GM21360 (cell line): ENCODE data around the gene YKT6.

Experiments
- ATAC-seq: cut with Tn5 transposase; IDR thresholded peaks from one replicate; pipeline ENCODE4 v1.9.1; 2021; ENCODE audit warnings: mild to moderate bottlenecking, moderate library complexity; ENCODE audit not compliant: unreplicated experiment

Gene YKT6

DNA sequence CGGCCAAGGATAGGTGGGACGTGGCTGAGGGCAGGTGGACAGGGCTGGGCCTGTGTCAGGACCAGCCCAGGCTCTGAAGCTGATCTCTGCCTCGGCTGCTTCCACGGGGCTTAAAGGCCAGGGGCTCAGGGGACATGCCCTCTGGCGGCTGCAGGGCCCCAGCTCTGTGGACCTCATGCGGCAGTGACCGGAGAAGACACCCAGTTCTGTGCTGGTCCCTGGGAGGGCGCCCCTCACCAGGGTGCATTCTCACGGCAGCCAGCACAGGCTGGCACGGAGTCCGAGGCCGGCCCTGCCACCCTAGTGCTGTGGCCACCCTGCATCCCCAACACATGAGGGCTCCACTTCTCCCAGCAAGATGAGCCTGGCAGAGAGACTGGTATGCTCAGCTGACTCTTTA is 30.3 kb downstream of the YKT6 start:
- no peak for ATAC-seq

DNA sequence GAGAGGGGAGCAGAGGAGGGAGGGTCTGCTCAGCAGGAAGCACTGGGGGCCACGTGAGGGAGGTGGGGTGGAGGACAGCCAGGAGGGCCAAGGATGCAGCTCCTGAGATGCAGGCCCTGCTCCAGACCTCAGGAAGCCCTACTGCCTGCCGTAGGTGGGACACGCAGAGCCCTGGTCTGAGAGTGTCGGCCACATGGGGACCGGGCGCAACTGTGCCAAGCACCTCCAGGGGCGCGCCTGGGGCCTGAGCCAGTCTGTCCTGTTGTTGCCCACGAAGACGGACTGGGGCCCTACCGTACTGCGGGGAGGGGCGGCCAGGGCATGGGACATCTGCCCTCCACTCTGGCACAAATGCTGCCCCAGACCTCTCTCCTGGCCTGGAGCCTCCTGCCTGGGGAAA is 31.6 kb downstream of the YKT6 start:
- ATAC-seq, result no peak

DNA sequence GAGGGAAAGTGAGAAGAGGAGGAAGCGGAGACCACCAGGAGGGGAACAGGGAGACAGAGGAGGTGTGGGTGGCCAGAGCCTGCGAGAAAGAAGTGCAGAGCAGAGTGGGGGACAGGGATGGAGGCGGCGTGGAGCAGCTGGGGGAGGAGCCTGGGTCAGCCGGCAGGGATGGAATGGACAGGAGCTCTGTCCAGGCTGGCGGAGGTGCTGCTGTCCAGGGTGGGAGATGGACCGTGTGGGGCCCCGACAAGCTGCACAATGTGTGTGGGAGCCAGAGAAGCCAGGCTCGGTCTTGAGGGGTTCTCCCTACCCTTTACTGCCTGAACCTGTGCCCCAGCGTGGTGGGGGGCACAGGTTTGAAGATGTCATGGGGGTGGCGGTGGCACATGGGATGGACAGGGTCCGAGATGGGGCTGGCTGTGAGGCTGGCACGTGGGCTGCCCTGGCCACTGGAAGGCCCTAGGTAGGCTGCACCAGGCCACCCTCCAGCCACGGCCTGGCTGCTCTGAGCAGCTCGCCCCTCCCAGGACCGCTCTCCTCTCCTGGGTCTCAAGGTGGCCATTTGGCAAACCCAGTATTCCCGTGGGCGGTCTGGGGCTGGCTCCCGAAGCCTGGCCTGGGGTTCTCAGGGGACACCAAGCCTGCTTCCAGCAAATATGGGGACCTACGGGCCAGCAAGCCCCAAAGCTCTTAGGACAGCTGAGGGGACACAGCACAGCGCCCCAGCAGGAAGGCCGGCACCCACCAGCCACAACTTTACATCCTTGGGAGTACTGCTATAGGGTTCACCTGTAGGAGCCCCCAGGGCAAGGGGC is 32.3 kb downstream of the YKT6 start:
- ATAC-seq, result no peak

DNA sequence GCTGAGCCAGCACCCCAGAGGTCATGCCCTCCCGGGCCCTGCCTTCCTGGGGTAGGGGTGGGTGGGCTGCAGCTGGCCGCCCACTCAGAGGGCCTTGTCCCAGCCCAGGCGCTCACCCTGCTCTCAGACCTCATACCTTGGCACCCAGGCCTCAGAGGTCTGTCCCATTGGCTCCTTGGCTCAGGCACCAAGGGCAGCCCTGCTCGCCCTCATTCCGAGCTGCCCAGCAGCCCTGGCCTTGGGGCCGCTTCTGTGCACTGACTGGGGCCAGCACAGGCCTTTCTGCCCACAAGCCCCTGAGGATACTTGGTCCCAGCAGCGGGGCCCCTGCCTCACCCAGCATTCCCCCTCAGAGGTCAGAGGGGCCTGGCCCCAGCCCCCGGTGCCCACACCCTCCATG is 34.3 kb downstream of the YKT6 start:
- no peak for ATAC-seq

DNA sequence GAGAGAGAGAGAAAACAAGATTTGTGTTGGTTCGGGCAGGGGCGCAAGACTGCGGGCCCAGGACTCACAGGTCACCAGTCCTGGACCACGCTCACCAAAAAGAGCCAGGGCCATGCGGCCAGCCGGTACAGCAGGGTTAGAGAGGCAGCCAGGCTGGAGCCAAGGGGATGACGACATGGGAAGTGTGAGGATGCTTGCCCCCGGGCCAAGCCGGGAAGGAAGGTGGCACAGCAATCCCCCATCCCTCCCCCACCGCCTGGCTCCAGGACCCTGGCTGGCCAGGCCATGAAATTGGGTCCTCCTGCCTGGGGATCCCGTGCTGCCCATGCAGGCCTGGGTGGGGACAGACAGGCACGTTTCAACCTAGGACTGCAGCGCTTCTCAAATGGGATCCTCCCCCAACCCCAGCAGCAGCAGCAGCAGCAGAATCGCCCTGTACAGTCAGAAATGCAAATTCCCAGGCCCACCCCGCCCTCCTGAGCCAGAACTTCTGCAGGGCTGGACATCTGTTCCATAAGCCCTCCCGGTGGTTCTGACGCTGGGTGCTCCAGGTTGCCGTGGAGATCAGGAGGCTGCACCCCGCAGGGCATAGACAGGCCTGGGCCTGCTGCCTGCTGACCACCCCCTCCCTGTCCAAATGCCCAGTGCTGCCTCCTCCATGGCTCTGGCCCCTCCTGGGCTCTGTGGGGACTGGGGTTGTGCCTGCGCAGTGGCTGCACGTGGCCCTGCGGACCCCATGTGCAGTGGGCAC is 35.0 kb downstream of the YKT6 start:
- no peak for ATAC-seq

DNA sequence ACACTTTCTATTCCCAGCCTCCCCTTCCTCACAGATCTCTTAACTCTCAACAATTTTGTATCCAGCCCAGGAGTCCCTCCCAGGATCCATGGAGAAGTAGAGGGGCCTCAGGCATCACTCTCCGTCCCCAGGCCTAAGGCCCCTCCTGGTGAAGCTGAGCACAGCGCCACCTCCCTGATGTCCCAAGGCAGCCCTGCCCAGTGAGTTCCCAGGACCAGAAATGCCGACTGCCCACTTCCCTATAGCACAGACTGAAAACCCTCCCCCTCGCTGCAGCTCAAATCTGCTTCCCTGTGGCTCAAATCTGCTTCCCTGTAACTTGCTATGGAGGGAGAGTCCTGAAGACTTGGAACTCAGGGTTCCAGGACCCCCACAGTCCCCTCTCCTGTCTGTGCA is 35.6 kb downstream of the YKT6 start:
- no peak for ATAC-seq

DNA sequence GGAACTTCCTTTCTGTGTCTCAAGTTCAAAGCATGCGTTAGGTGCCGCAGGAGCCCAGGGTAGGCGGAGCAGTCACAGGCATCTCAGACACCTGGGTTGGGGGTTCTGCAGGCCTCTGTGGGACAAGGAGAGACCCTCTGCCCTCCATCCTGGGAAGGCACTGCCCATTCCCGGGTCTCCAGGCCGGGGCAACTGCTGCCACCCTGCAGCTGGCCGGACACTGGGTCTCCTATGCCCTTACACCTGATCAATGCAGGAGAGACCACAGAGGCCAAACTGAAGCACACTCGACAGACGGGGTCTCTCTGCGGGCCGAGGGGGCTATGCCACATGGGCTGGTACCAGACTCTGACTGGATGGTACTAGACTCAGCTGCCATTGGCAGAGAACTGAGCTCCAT is 36.9 kb downstream of the YKT6 start:
- no peak for ATAC-seq

DNA sequence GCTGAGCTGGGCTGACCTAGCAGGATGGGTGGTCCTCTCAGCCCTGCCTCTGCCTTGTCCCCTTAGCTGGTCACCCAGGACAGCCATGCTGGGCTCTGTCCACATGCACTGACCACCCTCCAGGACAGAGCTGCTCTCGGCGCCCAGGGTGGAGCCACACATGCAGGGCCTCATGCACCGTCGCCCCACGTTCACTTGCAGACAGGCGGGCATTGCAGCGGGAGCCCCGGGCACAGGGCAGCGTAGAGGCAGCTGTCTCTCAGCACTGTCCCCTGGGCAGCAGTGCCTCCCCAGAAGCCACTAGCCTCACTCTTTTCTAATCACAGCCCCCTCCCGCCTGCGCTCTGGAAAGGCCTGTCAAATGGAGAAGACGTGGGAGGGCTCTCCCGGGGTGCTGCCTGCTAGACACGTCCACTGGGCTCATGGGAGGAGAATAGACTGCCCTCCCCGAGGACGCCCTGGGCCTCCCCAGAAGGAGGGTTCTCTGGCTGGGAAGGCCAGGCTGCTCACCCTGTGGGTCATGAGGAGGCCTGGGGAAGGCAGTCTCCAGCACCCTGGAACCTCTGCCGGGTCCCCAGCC is 37.4 kb downstream of the YKT6 start:
- no peak for ATAC-seq

DNA sequence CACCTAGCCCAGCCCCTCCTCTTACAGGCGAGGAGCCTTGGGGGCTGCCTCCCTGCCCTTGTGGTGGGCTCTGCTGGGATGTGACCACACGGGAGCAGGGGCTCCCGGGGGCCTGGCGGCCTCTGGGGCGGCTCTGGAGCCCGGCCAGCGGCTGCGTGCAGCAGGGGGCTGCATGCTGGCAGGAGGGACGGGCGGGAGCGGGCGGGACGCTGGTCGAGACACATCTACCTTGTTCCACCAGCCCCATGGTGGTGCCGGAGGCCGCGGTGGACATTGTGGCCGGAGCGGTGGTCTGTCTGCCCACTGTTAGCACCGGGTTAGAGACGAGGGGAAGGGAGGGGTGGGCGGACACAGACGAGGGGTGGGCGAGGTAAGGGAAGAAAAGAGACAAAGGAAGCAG is 38.6 kb downstream of the YKT6 start:
- ATAC-seq, result no peak

DNA sequence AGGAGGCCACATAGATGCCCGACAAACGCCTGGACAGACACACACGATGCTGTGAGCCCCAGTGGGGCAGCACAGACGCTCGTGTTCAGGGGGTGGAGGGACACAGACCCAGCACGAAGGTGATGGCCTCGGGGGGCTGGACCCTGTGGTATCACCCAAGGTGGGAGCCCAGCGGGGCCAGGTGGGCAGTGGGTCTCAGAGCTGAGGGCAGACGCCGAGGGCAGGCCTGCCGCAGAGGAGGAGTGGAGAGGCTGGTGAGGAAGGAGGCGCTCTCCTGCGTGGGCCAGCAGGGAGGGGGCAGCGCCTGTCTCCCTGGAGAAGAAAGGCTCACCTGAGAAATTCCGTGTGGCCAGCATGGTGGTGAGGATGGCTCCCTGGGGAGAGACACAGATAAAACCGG is 39.6 kb downstream of the YKT6 start:
- no peak for ATAC-seq

DNA sequence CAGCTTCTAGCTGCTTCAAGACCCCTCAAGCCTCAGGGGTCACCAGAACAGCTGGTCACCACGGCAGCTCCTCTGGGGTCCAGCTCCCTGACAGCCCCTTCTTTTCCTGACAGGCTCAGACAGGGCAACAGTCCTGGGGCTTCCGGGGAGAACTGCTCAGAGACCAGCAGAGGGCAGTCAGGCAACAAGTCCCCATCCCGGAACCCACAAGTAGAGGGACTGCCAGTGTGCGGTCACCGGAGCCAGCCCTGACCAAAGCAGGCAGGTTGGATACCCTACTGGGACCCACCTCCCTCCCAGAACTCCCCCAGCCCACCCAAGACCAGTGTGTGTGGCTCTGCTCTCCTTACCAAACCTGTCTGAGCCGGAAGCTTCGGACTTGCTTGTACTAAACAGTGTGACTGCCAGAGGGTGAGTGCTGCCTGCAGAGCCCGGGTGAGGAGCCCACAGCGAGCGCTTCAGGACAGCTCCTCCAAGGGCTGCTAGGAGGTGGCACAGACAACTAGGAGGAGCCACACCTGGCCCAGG is 40.3 kb downstream of the YKT6 start:
- ATAC-seq, result no peak

DNA sequence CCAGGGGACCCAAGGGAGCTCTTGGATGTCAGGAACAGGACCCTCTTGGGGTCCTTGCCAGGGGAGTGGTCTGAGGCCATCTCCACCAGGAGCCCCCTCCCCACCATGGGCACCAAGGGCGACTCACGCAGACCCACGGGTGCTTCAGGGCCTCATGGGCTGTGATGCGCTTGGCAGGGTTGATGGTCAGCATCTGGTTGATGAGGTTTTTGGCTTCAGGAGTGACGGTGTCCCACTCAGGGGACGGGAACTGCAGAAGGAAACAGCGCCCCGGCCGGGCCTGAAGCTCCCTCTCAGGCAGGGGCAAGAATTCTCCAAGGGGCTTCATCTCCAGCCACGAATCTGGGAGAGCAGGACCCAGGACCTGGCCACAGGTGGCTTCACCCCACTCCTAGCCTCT is 41.3 kb downstream of the YKT6 start:
- ATAC-seq, result no peak

DNA sequence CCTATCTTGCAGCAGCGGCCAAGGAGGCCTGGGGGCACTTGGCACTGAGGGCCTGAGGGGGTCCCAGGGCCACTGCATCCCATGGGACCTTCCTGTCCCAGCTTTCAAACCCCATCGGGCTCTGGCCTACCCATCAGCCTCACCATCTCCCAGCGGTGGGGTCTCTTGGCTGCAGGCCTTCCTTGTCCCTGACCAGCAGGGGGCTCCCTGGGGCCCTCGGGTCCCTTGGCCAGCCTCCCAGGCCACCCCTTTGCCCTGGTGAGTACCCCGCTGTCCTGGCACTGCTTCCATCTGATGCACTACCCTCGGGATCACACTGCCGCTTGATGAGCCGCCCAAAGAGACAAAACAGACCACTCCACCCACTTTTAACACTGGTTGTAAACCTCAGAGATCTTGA is 43.5 kb downstream of the YKT6 start:
- no peak for ATAC-seq

DNA sequence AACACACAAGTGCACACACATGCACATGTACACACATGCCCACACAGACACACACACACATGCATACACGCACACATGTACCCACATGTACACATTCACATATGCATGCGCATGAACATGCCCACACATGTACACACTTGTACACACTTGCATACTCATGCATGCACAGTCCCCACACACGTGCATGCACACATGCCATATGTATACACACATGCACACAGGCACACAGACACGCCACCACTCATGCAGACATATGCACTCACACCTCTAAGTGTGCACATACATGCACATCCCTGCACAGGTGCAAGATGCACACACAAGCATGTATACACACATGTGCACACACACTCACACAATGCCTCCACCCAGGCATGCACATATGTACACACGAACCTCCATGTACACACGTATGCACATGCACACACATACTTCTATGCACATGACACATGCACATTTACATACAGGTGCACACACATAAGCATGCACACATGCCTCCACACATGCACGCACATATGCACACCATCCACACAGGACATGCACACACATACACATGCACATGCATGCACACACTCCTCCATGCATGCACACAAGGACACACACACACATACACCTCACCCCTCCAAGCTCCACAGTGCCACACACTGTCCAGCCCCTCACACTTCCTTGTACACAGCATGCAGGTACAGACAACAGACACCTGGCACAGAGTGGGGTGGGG is 45.8 kb downstream of the YKT6 start:
- no peak for ATAC-seq

DNA sequence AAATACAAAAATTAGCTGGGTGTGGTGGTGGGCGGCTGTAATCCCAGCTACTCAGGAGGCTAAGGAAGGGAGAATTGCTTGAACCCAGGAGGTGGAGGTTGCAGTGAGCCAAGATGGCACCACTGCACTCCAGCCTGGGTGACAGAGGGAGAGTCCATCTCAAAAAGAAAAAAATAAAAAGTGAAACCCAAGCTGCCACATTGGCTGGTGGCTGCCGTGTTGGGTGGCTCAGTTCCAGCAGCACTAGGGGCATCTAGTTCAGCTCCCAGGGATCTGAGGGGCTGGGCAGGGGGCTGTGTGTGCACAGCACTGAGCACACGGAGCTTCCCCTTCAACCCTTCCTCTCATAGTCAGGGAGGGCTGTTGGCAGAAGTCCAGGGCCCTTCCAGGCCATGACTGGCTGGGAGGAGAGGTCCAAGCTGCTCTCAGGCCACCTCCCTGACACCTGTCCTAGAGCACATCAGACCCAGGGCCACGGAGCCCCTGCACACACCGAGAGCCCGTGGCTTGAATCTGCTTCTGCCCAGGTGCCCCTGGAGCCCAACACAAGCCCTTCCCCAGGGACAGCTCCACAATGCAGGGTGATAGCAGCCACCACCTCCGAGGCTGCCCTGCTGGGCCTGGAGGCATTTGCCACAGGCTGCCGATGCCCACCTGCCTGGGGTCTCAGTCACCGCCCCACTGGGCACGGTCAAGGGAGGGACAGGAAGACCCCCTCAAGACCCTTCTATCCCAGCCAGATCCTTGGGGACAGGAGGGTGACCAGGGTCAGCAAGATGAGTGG is 47.3 kb downstream of the YKT6 start:
- no peak for ATAC-seq

DNA sequence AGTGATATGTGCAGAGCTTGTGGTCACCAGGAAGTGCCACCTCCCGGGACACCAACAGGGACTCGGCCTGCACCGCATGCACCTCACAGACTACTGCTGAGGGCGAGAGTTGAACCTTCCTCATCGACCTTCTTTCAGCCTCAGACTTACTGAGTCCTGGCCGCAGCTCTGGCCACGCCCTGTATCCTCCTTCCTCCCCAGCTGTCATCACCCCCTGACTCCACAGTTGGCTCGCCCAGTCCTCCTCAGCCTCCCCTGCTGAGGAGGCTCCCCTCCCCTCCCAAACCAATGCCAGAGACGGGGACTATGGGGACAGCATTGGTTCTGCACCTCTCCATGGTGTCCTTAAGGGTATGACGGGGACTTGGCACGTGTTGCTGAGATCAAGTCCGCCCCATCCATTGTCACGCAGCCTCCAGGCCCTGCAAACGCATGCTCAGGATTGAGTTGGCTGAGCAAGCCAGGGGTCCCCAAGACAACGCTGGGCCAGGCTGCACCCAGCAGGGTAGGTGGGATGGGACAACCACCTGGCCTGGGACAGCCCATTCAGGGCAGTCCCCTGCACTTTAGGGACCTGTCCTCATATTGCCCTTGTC is 49.0 kb downstream of the YKT6 start:
- ATAC-seq, result no peak

DNA sequence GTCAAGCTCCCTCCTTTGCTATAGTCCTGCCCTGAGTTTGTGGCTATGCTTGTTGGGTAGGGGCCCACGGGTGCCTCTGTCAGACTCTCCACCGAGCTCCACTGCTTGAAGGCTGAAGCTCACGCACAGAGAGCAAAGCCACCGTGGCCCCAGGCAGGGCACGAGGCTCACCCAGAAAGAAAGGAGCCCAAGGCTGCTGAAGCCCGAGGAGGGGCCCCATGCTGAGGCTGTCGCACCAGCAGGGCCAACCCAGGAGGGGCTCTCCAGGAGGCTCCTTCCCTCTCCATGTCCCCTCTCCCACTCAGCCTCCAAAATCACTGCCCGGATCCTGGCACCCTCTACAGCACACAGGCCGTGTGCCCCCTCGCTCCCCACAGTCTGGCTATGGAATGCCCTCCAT is 50.5 kb downstream of the YKT6 start:
- no peak for ATAC-seq

DNA sequence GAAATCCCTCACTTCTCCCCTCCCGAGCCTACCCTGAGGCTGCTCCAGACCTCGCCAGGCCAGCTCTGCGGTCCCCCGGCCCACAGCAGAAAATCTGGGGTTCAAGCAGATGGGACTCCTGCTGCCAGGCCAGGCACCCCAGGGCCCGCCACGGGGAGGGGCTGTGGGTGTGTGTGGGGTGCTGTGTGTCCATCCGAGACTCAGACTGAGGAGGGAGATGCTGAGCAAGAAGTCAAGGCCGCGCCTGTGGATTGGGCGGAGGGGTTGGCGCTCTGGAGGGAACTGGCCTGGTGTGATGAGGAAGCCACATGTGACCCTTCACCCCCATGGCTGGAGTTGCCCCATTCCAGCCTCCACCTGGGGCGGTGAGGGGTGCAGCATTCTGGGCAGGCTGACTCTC is 51.1 kb downstream of the YKT6 start:
- ATAC-seq, result no peak

DNA sequence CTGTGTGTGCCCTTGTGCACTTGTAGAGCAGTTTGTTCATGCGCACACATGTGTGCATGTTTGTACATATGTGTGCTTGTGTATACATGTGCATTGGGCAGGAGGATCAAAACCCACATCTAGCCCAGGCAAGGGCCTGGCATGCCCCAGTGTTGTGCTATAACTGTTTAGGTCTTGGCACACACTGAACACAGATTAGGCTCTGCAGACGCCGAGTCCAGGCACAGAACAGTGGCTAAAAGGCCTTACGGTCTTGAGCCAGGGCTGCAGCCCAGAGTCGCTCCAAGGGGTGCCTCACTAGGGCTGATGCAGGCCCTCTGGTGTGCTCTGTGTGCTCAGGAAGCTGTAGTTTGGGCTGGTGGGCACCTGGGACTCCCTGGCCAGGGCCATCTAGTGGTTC is 55.7 kb downstream of the YKT6 start:
- no peak for ATAC-seq

DNA sequence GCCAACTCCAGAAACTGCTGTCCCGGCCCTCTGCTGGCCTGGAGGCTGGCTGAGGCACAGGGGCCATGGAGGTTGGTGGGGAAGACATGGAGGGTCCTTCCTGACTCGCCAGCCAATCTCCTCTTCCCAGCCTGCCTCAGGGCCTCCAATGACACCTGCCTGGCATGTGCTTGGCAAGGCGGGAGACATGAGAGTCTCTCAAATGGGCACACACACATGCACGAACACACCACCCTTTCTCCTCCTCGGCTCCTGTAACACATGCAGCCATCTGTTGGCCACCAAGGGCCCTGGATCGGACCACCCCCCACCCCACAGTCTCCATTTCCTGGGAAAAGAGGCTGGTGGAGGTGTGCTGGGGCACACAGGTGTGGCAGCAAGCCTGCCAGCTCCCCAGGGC is 56.4 kb downstream of the YKT6 start:
- no peak for ATAC-seq
